Measurements from ENCODE around the gene ATP6V0C. TPM values are rescaled to one million over a fixed set of nuclear protein-coding genes. Genes with fewer than 3 reads are reported as not detected.

The ATP6V0C gene
- total RNA-seq, 1 donor from 2014 or later: 155 TPM

- no peak for DNase-seq (ENCODE audit: extremely low spot score, unreplicated experiment)
- H3K4me3 Mint-ChIP-seq: peak overlapping the region; percentile 26
- TF ChIP-seq, protein P1, sequence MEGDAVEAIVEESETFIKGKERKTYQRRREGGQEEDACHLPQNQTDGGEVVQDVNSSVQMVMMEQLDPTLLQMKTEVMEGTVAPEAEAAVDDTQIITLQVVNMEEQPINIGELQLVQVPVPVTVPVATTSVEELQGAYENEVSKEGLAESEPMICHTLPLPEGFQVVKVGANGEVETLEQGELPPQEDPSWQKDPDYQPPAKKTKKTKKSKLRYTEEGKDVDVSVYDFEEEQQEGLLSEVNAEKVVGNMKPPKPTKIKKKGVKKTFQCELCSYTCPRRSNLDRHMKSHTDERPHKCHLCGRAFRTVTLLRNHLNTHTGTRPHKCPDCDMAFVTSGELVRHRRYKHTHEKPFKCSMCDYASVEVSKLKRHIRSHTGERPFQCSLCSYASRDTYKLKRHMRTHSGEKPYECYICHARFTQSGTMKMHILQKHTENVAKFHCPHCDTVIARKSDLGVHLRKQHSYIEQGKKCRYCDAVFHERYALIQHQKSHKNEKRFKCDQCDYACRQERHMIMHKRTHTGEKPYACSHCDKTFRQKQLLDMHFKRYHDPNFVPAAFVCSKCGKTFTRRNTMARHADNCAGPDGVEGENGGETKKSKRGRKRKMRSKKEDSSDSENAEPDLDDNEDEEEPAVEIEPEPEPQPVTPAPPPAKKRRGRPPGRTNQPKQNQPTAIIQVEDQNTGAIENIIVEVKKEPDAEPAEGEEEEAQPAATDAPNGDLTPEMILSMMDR (conservative IDR thresholded peaks at IDR 0.05): no peak
These were observed 26.9 kb upstream of the ATP6V0C start for GRCh38 chr16:2486645-2487516.

GRCh38 chr16:2487517-2487842 is 26.3 kb upstream of the ATP6V0C start:
- Mint-ChIP-seq H3K4me3 (peak overlapping the region; percentile 26), H3K9me3 (no peaks in the 10 kb centered on the region), H3K27ac (peak overlapping the region; percentile 7), H3K4me1 (ENCODE audit: unreplicated experiment) (peaks cover 35% of the 10 kb centered on the region), H3K27me3 (no peaks in the 10 kb centered on the region), H3K36me3 (no peaks in the 10 kb centered on the region)
- TF ChIP-seq, protein P1 (conservative IDR thresholded peaks at IDR 0.05): no peak
- no peak for DNase-seq (ENCODE audit: extremely low spot score, unreplicated experiment)

More at GRCh38 chr16:2486645-2487516, 26.9 kb upstream of the ATP6V0C start:
- peaks cover 36% of the 10 kb centered on the region for H3K4me1 Mint-ChIP-seq (ENCODE audit: unreplicated experiment)
- H3K9me3 Mint-ChIP-seq: no peaks in the 10 kb centered on the region
- no peaks in the 10 kb centered on the region for H3K36me3 Mint-ChIP-seq
- no peaks in the 10 kb centered on the region for H3K27me3 Mint-ChIP-seq
- peak overlapping the region; percentile 7 for H3K27ac Mint-ChIP-seq

- H3K27ac Mint-ChIP-seq: no peak overlapping the region
- no peak for DNase-seq (ENCODE audit: extremely low spot score, unreplicated experiment)
- TF ChIP-seq, protein P1 (conservative IDR thresholded peaks at IDR 0.05): no peak
- no peaks in the 10 kb centered on the region for H3K27me3 Mint-ChIP-seq
- H3K9me3 Mint-ChIP-seq: no peaks in the 10 kb centered on the region
- H3K4me3 Mint-ChIP-seq: no peak overlapping the region
- H3K36me3 Mint-ChIP-seq: no peaks in the 10 kb centered on the region
- peaks cover 30% of the 10 kb centered on the region for H3K4me1 Mint-ChIP-seq (ENCODE audit: unreplicated experiment)
These were observed 25.7 kb upstream of the ATP6V0C start for GRCh38 chr16:2487903-2488531.

- Mint-ChIP-seq H3K9me3 (no peaks in the 10 kb centered on the region), H3K4me3 (no peak overlapping the region), H3K27ac (no peak overlapping the region), H3K36me3 (no peaks in the 10 kb centered on the region), H3K4me1 (ENCODE audit: unreplicated experiment) (peaks cover 20% of the 10 kb centered on the region), H3K27me3 (no peaks in the 10 kb centered on the region)
- TF ChIP-seq, protein P1 (conservative IDR thresholded peaks at IDR 0.05): no peak
- DNase-seq (ENCODE audit: extremely low spot score, unreplicated experiment): no peak
These were observed 24.2 kb upstream of the ATP6V0C start for GRCh38 chr16:2489581-2489980.

- no peak overlapping the region for H3K27ac Mint-ChIP-seq
- no peak overlapping the region for H3K4me3 Mint-ChIP-seq
- TF ChIP-seq, protein P1 (conservative IDR thresholded peaks at IDR 0.05): no peak
- H3K9me3 Mint-ChIP-seq: no peaks in the 10 kb centered on the region
- H3K36me3 Mint-ChIP-seq: no peaks in the 10 kb centered on the region
- H3K4me1 Mint-ChIP-seq (ENCODE audit: unreplicated experiment): peaks cover 11% of the 10 kb centered on the region
- H3K27me3 Mint-ChIP-seq: no peaks in the 10 kb centered on the region
- no peak for DNase-seq (ENCODE audit: extremely low spot score, unreplicated experiment)
These were observed 23.3 kb upstream of the ATP6V0C start for GRCh38 chr16:2490190-2491105.
